ENCODE results near the gene ZNG1C. TPM values are rescaled to one million over a fixed set of nuclear protein-coding genes. Genes with fewer than 3 reads are reported as not detected.
"Not testable (repeated sequence)": the region's sequence is repeated elsewhere in the genome, so short reads cannot be mapped to it uniquely, and the experiment has no call there.

Gene ZNG1C
- total RNA-seq, 1 experiment from 2014 or later = 26.4 TPM

DNA sequence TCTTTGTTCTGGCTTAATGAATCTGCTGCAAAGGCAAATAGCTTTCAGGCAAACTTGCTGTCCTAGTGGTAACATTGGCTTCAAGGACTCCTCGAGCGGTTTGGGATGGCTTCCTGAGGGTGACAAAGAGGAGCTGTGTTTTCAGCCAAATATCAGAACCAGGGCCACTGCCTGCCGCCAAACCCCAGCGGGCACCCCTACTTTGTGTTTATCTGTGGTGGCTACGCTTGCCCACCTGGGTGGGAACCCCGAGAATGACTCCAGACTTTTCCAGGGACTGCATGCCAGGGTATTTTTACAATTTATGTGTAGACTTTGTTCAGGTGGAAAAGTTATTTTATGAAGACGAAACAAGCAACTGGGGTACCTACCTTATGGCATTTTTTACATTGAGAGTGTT, 96.2 kb downstream of the ZNG1C start:
- H3K4me2 ChIP-seq (ENCODE audit: insufficient read depth, insufficient read length, low read length); H2BK12ac ChIP-seq (ENCODE audit: insufficient read length, low read depth, low read length); H3K9ac ChIP-seq (ENCODE audit: extremely low read depth, insufficient read length, low read length); H3K27me3 ChIP-seq (ENCODE audit: insufficient read depth, low read length); H3K4ac ChIP-seq (ENCODE audit: low read depth, low read length); H3K27ac Mint-ChIP-seq; H3K27ac ChIP-seq (ENCODE audit: insufficient read length, low read depth, low read length); H3K36me3 Mint-ChIP-seq (ENCODE audit: insufficient read depth in 1 of 3, low read depth in 3 of 3); H3K9me3 ChIP-seq (ENCODE audit: control insufficient read depth, low read depth, low read length); DNase-seq; H3K23me2 ChIP-seq (ENCODE audit: insufficient read length, low read depth, low read length, poor library complexity, severe bottlenecking); H3K4me1 Mint-ChIP-seq; H3K79me2 ChIP-seq (ENCODE audit: insufficient read depth, low read length); H4K5ac ChIP-seq (ENCODE audit: insufficient read length, low read depth, low read length); H3K4me3 Mint-ChIP-seq; H3T11ph ChIP-seq (ENCODE audit: low read length); H3K14ac ChIP-seq (ENCODE audit: insufficient read depth, low read length); H4K91ac ChIP-seq (ENCODE audit: insufficient read length, low read depth, low read length); H2BK20ac ChIP-seq (ENCODE audit: low read depth, low read length, poor library complexity, severe bottlenecking); H2AK5ac ChIP-seq (ENCODE audit: insufficient read length, low read length); H3K23ac ChIP-seq (ENCODE audit: insufficient read length, low read depth, low read length); H3K18ac ChIP-seq (ENCODE audit: insufficient read length, low read depth, low read length); H2AFZ ChIP-seq (ENCODE audit: low read length); H2BK5ac ChIP-seq (ENCODE audit: insufficient read length, low read length); H2BK120ac ChIP-seq (ENCODE audit: low read depth, low read length, poor library complexity, severe bottlenecking); H4K20me1 ChIP-seq (ENCODE audit: control insufficient read depth, insufficient read depth, insufficient read length); H3K4me1 ChIP-seq (ENCODE audit: insufficient read depth, low read length); H3K9me3 Mint-ChIP-seq; H3K79me1 ChIP-seq (ENCODE audit: insufficient read depth, low read depth, low read length, poor library complexity, severe bottlenecking); H2BK15ac ChIP-seq (ENCODE audit: low read depth, low read length); H3K56ac ChIP-seq (ENCODE audit: insufficient read length, low read depth, low read length); H4K8ac ChIP-seq (replicated peaks; ENCODE audit: insufficient read length, low read depth, low read length): not testable (repeated sequence)
- WGBS (ENCODE audit: extremely low coverage, insufficient read length, low lambda C conversion rate) = no CpG with 5 or more reads among the region's 7 CpGs
- H3K27me3 Mint-ChIP-seq (ENCODE audit: low read depth) = peaks cover 36% of the 10 kb centered on the region
